Glomerular endothelial cell (primary cell): Measurements from ENCODE around the gene FIZ1. TPM values are rescaled to one million over a fixed set of nuclear protein-coding genes. Genes with fewer than 3 reads are reported as not detected.
A peak's percentile ranks its signal among the peaks of the same experiment; 100 is the strongest.

Experiments
- DNase-seq: peaks from one replicate; pipeline ENCODE4 v3.0.0-alpha.2; 2011; ENCODE audit warnings: low read depth, low spot score; ENCODE audit errors: extremely low read depth
- total RNA-seq: library from RNA; depleted of rRNA; stranded (reverse); fragments of >200 nt; gene quantifications from 2 replicates; pipeline ENCODE4 v1.2.3, GENCODE V29; 2015

The FIZ1 gene
- total RNA-seq, 1 donor from 2014 or later = 4.4 TPM

- DNase-seq = no peak
These were observed 14.8 kb upstream of the FIZ1 start for GRCh38 chr19:55613930-55614710.

- no peak for DNase-seq
These were observed 14.1 kb upstream of the FIZ1 start for GRCh38 chr19:55613396-55613795.

GRCh38 chr19:55611983-55612645 is 12.8 kb upstream of the FIZ1 start:
- no peak for DNase-seq

GRCh38 chr19:55611300-55611982 is 12.1 kb upstream of the FIZ1 start:
- no peak for DNase-seq

GRCh38 chr19:55609326-55609725 is 10.0 kb upstream of the FIZ1 start:
- DNase-seq = no peak

- no peak for DNase-seq
These were observed 7.5 kb upstream of the FIZ1 start for GRCh38 chr19:55606817-55607216.

GRCh38 chr19:55606471-55606787 is 7.1 kb upstream of the FIZ1 start:
- DNase-seq = no peak

- DNase-seq = no peak
These were observed 6.5 kb upstream of the FIZ1 start, which contains the start of gene ZNF865 for GRCh38 chr19:55605637-55606470. Gene ZNF865 (plus strand): TSS chr19:55605647. CDS start chr19:55613619, 7,972 bp downstream.

GRCh38 chr19:55605207-55605636 is 5.9 kb upstream of the FIZ1 start:
- DNase-seq = no peak

GRCh38 chr19:55603581-55604292 is 4.4 kb upstream of the FIZ1 start:
- no peak for DNase-seq

GRCh38 chr19:55603115-55603514 is 3.8 kb upstream of the FIZ1 start:
- DNase-seq = no peak

GRCh38 chr19:55602104-55603001 is 3.0 kb upstream of the FIZ1 start:
- no peak for DNase-seq

- DNase-seq = no peak
These were observed 1.8 kb upstream of the FIZ1 start for GRCh38 chr19:55601084-55601483.

GRCh38 chr19:55600662-55601028 is 1.3 kb upstream of the FIZ1 start:
- DNase-seq = no peak

GRCh38 chr19:55599842-55600661 is 735 bp upstream of the FIZ1 start, which contains the start of gene ZNF524:
Gene ZNF524 (plus strand): TSS chr19:55600288. CDS start chr19:55602113, 1,825 bp downstream.
- DNase-seq = no peak

- DNase-seq = peak; percentile 64
These were observed 424 bp downstream of the FIZ1 start for GRCh38 chr19:55598719-55599467.

GRCh38 chr19:55598034-55598433 is 1.3 kb downstream of the FIZ1 start:
- no peak for DNase-seq

- DNase-seq = no peak
These were observed 1.8 kb downstream of the FIZ1 start for GRCh38 chr19:55597501-55597921.
